ENCODE data around the gene SEMA5B.

GRCh38 chr3:122916580-122916979 lies 111.0 kb downstream of the SEMA5B start:
- no peak for TF ChIP-seq POLR2A (IDR thresholded peaks at IDR 0.05)
- no peak for TF ChIP-seq CTCF (IDR thresholded peaks at IDR 0.05)
